ENCODE measurements around the gene PMPCA. TPM values are rescaled to one million over a fixed set of nuclear protein-coding genes. Genes with fewer than 3 reads are reported as not detected.
A peak's percentile ranks its signal among the peaks of the same experiment; 100 is the strongest.

Gene PMPCA
- total and polyA plus RNA-seq, 2 experiments from 2014 or later = 61.3 to 88.2 TPM

GRCh38 chr9:136409557-136410455, 652 bp upstream of the PMPCA start (continued):
- TF ChIP-seq ZNF462 (CRISPR knock-in tag; IDR thresholded peaks at IDR 0.05) = no peak
- no peak for TF ChIP-seq JUNB (IDR thresholded peaks at IDR 0.05; ENCODE audit: unreplicated experiment)
- no peak for TF ChIP-seq POLR2AphosphoS5 (IDR thresholded peaks at IDR 0.05; ENCODE audit: low read depth)

GRCh38 chr9:136411378-136411777, 920 bp downstream of the PMPCA start:
- Histone ChIP-seq H3K79me2 (replicated peaks; ENCODE audit: insufficient read depth) (peaks cover 61% of the 10 kb centered on the region), H4K20me1 (replicated peaks; ENCODE audit: insufficient read depth) (peaks cover 24% of the 10 kb centered on the region), H3K27ac (ENCODE audit: low read depth) (no peak overlapping the region), H2AFZ (no peak overlapping the region), H3K27me3 (ENCODE audit: insufficient read depth) (no peaks in the 10 kb centered on the region), H3K9me2 (ENCODE audit: insufficient read depth) (no peaks in the 10 kb centered on the region), H3F3A (replicated peaks; ENCODE audit: low read depth) (peaks cover 20% of the 10 kb centered on the region; the same call in 1 of the 2 replicates), H3K36me3 (ENCODE audit: insufficient read depth) (peaks cover 33% of the 10 kb centered on the region), H3K4me1 (ENCODE audit: insufficient read depth) (peaks cover 17% of the 10 kb centered on the region; the same call in 1 of the 2 replicates), H3K4me2 (peak overlapping the region; percentile 99), H3K4me3 (peak overlapping the region; percentile 96)
- DNase-seq (ENCODE audit: low spot score) (no peak), ATAC-seq (no peak)
- Mint-ChIP-seq H3K27me3 (ENCODE audit: insufficient read depth, low read depth, poor library complexity) (peaks cover 28% of the 10 kb centered on the region), H3K27ac (peak overlapping the region; percentile 95), H3K9me3 (no peaks in the 10 kb centered on the region), H3K4me3 (peak overlapping the region; percentile 96), H3K36me3 (ENCODE audit: low read depth) (peaks cover 70% of the 10 kb centered on the region), H3K4me1 (peaks cover 20% of the 10 kb centered on the region)
- TF ChIP-seq EZH2phosphoT487 (IDR thresholded peaks at IDR 0.05; ENCODE audit: unreplicated experiment) (no peak), JUNB (IDR thresholded peaks at IDR 0.05; ENCODE audit: unreplicated experiment) (no peak), NANOG (IDR thresholded peaks at IDR 0.05; ENCODE audit: borderline replicate concordance) (no peak), EZH2 (IDR thresholded peaks at IDR 0.05; ENCODE audit: low read depth, unreplicated experiment) (no peak), CREB1 (CRISPR knock-in tag; IDR thresholded peaks at IDR 0.05; ENCODE audit: low read depth) (no peak), REST (IDR thresholded peaks at IDR 0.05; ENCODE audit: unreplicated experiment) (no peak)

All from GM23338 (cell line).